Measurements from ENCODE around the gene FNBP1L.

- TF ChIP-seq EZH2 (IDR thresholded peaks at IDR 0.05; ENCODE audit: borderline replicate concordance, insufficient read depth, low read depth, low read length, poor library complexity, severe bottlenecking) (no peak), CTCF (IDR thresholded peaks at IDR 0.05) (no peak)
These were observed 26.4 kb downstream of the FNBP1L start for GRCh38 chr1:93474321-93474720.
